GM23338 (cell line): Measurements from ENCODE around the gene CLEC1B. TPM values are rescaled to one million over a fixed set of nuclear protein-coding genes. Genes with fewer than 3 reads are reported as not detected.

Source experiments
- ATAC-seq: fragments of 200-7000 bp; cut with Tn5 transposase; 3 replicates; pipeline ENCODE4 v1.9.1; 2020
- DNase-seq: peaks from one replicate; pipeline ENCODE4 v3.0.0-alpha.2; 2015; ENCODE audit warnings: low spot score
- H2AFZ ChIP-seq: fragments of 200-600 bp; sonication (generic); 2 replicates; pipeline ENCODE4 v1.8.0; 2016; ENCODE audit warnings: antibody characterized with exemption, mild to moderate bottlenecking, moderate library complexity
- H3F3A ChIP-seq: fragments of 200-600 bp; sonication (generic); replicated peaks from 2 replicates; pipeline ENCODE4 v1.8.0; 2017; ENCODE audit warnings: antibody characterized with exemption, mixed run types, low read depth
- H3K27ac ChIP-seq: fragments of 200-600 bp; sonication (generic); 2 replicates; pipeline ENCODE4 v1.6.1; 2016; ENCODE audit warnings: low read depth
- H3K27me3 ChIP-seq: fragments of 200-600 bp; sonication (generic); 2 replicates; pipeline ENCODE4 v1.8.0; 2016; ENCODE audit warnings: mild to moderate bottlenecking, mixed run types, moderate library complexity; ENCODE audit not compliant: insufficient read depth
- H3K36me3 ChIP-seq: fragments of 200-600 bp; sonication (generic); 2 replicates; pipeline ENCODE4 v1.8.0; 2016; ENCODE audit warnings: mild to moderate bottlenecking; ENCODE audit not compliant: insufficient read depth
- H3K4me1 ChIP-seq: fragments of 200-600 bp; sonication (generic); 2 replicates; pipeline ENCODE4 v1.8.0; 2016; ENCODE audit warnings: mild to moderate bottlenecking, moderate library complexity; ENCODE audit not compliant: insufficient read depth
- H3K4me2 ChIP-seq: fragments of 200-600 bp; sonication (generic); 2 replicates; pipeline ENCODE4 v1.7.1; 2017; ENCODE audit warnings: mixed run types
- H3K4me3 ChIP-seq: fragments of 200-600 bp; sonication (generic); 2 replicates; pipeline ENCODE4 v1.6.1; 2016; ENCODE audit warnings: mixed run types
- H3K79me2 ChIP-seq: fragments of 200-600 bp; sonication (generic); replicated peaks from 2 replicates; pipeline ENCODE4 v1.8.0; 2017; ENCODE audit warnings: mild to moderate bottlenecking; ENCODE audit not compliant: insufficient read depth
- H3K9me2 ChIP-seq: fragments of 200-600 bp; sonication (generic); 2 replicates; pipeline ENCODE4 v1.8.0; 2017; ENCODE audit not compliant: insufficient read depth
- H4K20me1 ChIP-seq: fragments of 200-600 bp; sonication (generic); replicated peaks from 2 replicates; pipeline ENCODE4 v1.8.0; 2017; ENCODE audit warnings: mild to moderate bottlenecking; ENCODE audit not compliant: insufficient read depth
- H3K27ac Mint-ChIP-seq: 2 replicates; pipeline ENCODE4 v1.8.0; 2020; ENCODE audit warnings: inconsistent platforms, mild to moderate bottlenecking, moderate library complexity, mixed read lengths
- H3K27me3 Mint-ChIP-seq: 3 replicates; pipeline ENCODE4 v1.8.0; 2022; ENCODE audit warnings: low read depth, mild to moderate bottlenecking, moderate library complexity, mixed read lengths, inconsistent platforms; ENCODE audit not compliant: insufficient read depth, poor library complexity
- H3K36me3 Mint-ChIP-seq: 3 replicates; pipeline ENCODE4 v1.8.0; 2021; ENCODE audit warnings: low read depth, mild to moderate bottlenecking, inconsistent platforms, moderate library complexity, mixed read lengths
- H3K4me1 Mint-ChIP-seq: 3 replicates; pipeline ENCODE4 v1.8.0; 2020; ENCODE audit warnings: mild to moderate bottlenecking, inconsistent platforms, mixed read lengths
- H3K4me3 Mint-ChIP-seq: 3 replicates; pipeline ENCODE4 v1.8.0; 2021; ENCODE audit warnings: moderate library complexity, mild to moderate bottlenecking, inconsistent platforms, mixed read lengths
- H3K9me3 Mint-ChIP-seq: 3 replicates; pipeline ENCODE4 v1.8.0; 2020; ENCODE audit warnings: moderate library complexity, mild to moderate bottlenecking, inconsistent platforms, mixed read lengths
- CREB1 ChIP-seq: fragments of 250-450 bp; sonication (Bioruptor Pico); IDR thresholded peaks from 2 replicates; pipeline ENCODE4 v1.5.0; 2020; ENCODE audit warnings: low read depth, mild to moderate bottlenecking, moderate library complexity
- JUNB ChIP-seq: IDR thresholded peaks from one replicate; pipeline ENCODE4 v1.6.1; 2016; ENCODE audit warnings: antibody characterized with exemption; ENCODE audit not compliant: unreplicated experiment
- NANOG ChIP-seq: IDR thresholded peaks from 2 replicates; pipeline ENCODE4 v1.6.1; 2016; ENCODE audit warnings: antibody characterized with exemption, borderline replicate concordance
- POLR2AphosphoS5 ChIP-seq: IDR thresholded peaks from 2 replicates; pipeline ENCODE4 v1.6.1; 2016; ENCODE audit warnings: antibody characterized with exemption, low read depth
- REST ChIP-seq: IDR thresholded peaks from one replicate; pipeline ENCODE4 v1.6.1; 2018; ENCODE audit warnings: antibody characterized with exemption; ENCODE audit not compliant: unreplicated experiment
- STAT1 ChIP-seq: IDR thresholded peaks from one replicate; pipeline ENCODE4 v1.6.1; 2016; ENCODE audit warnings: antibody characterized with exemption; ENCODE audit not compliant: unreplicated experiment
- ZNF114 ChIP-seq: fragments of 250-450 bp; sonication (Bioruptor Pico); IDR thresholded peaks from 2 replicates; pipeline ENCODE4 v1.5.0; 2020; ENCODE audit warnings: mild to moderate bottlenecking, moderate library complexity
- ZNF331 ChIP-seq: fragments of 250-450 bp; sonication (Bioruptor Pico); IDR thresholded peaks from 2 replicates; pipeline ENCODE4 v1.5.0; 2020; ENCODE audit warnings: low read depth, mild to moderate bottlenecking, moderate library complexity
- ZNF462 ChIP-seq: fragments of 250-450 bp; sonication (Bioruptor Pico); IDR thresholded peaks from 2 replicates; pipeline ENCODE4 v1.5.0; 2020; ENCODE audit warnings: mild to moderate bottlenecking, moderate library complexity
- polyA plus RNA-seq: library from polyadenylated mRNA; unstranded; fragments of >200 nt; fragmentation: Nextera tagmentation; extraction: Ambion mirVana; gene quantifications from 2 replicates; pipeline ENCODE4 v1.2.1, GENCODE V29; 2016
- total RNA-seq: library from RNA; depleted of rRNA; stranded (reverse); fragments of >200 nt; shearing (Covaris generic); gene quantifications from 2 replicates; pipeline ENCODE4 v1.2.3, GENCODE V29; 2014
- TF ChIP-seq, protein P1 (sequence below), 2 experiments: fragments of 200-600 bp in 1 of 2; sonication (generic) in 1 of 2; conservative IDR thresholded peaks; 2 replicates each; pipeline versions ENCODE4 v1.5.1 to v1.6.1; 2016 to 2017; ENCODE audit warnings: antibody characterized with exemption in 2 of 2, low read depth in 2 of 2, mild to moderate bottlenecking in 2 of 2, moderate library complexity in 1 of 2

CLEC1B gene
- total and polyA plus RNA-seq, 2 experiments from 2014 or later = not detected

DNA sequence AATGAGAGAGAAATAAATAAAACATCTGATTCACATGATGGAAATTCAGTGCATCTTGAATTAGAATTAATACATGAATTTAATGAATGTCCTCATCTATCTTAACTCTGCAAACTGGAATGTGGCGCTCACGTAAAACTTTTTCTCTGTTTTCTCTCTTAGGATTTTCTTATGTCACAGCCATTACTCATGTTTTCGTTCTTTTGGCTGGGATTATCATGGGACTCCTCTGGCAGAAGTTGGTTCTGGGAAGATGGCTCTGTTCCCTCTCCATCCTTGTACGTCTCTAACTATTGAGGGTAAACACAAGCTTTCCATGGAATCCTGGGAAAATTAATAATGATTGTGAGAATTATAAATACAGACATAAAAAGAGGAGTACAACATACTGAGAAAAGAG lies 16.5 kb upstream of the CLEC1B start (continued):
- no peak for TF ChIP-seq REST

GRCh38 chr12:10012630-10013330 lies 13.9 kb upstream of the CLEC1B start:
- no peaks in the 10 kb centered on the region for H3K79me2 ChIP-seq
- H3K27ac ChIP-seq = no peak overlapping the region
- peak overlapping the region; percentile 9; the same call in 1 of the 2 replicates for H2AFZ ChIP-seq
- Mint-ChIP-seq H3K4me1 (peaks cover 10% of the 10 kb centered on the region), H3K27me3 (no peaks in the 10 kb centered on the region), H3K27ac (no peak overlapping the region), H3K4me3 (no peak overlapping the region), H3K9me3 (no peaks in the 10 kb centered on the region), H3K36me3 (no peaks in the 10 kb centered on the region)
- DNase-seq = no peak
- H3F3A ChIP-seq = no peaks in the 10 kb centered on the region
- no peak overlapping the region for H3K4me2 ChIP-seq
- H3K4me3 ChIP-seq = no peak overlapping the region
- peaks cover 13% of the 10 kb centered on the region for H3K4me1 ChIP-seq
- no peaks in the 10 kb centered on the region for H4K20me1 ChIP-seq
- H3K9me2 ChIP-seq = no peaks in the 10 kb centered on the region
- no peaks in the 10 kb centered on the region for H3K36me3 ChIP-seq
- ATAC-seq = no peak
- no peaks in the 10 kb centered on the region for H3K27me3 ChIP-seq
- no peak for TF ChIP-seq POLR2AphosphoS5
- no peak for TF ChIP-seq ZNF331 (CRISPR knock-in tag)
- TF ChIP-seq ZNF114 (CRISPR knock-in tag) = no peak
- TF ChIP-seq JUNB = no peak
- no peak for TF ChIP-seq ZNF462 (CRISPR knock-in tag)
- TF ChIP-seq, protein P1, sequence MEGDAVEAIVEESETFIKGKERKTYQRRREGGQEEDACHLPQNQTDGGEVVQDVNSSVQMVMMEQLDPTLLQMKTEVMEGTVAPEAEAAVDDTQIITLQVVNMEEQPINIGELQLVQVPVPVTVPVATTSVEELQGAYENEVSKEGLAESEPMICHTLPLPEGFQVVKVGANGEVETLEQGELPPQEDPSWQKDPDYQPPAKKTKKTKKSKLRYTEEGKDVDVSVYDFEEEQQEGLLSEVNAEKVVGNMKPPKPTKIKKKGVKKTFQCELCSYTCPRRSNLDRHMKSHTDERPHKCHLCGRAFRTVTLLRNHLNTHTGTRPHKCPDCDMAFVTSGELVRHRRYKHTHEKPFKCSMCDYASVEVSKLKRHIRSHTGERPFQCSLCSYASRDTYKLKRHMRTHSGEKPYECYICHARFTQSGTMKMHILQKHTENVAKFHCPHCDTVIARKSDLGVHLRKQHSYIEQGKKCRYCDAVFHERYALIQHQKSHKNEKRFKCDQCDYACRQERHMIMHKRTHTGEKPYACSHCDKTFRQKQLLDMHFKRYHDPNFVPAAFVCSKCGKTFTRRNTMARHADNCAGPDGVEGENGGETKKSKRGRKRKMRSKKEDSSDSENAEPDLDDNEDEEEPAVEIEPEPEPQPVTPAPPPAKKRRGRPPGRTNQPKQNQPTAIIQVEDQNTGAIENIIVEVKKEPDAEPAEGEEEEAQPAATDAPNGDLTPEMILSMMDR (conservative IDR thresholded peaks at IDR 0.05; ENCODE audit: low read depth in 2 of 2) = no peak
- TF ChIP-seq NANOG = no peak
- TF ChIP-seq STAT1 = no peak
- TF ChIP-seq CREB1 (CRISPR knock-in tag) = no peak
